NB4 (cell line): ENCODE data around the gene CPNE6.

Source experiments
- DNase-seq: peaks from one replicate; pipeline ENCODE4 v3.0.0; 2010; ENCODE audit warnings: low read depth
- H3K4me3 ChIP-seq: one replicate; pipeline ENCODE4 v1.5.1; 2011; ENCODE audit warnings: mild to moderate bottlenecking, low read depth, low read length, moderate library complexity
- CTCF ChIP-seq: IDR thresholded peaks from one replicate; pipeline ENCODE4 v1.5.1; 2012; ENCODE audit warnings: low read depth, low read length
- MAX ChIP-seq: IDR thresholded peaks from 2 replicates; pipeline ENCODE4 v1.6.1; 2011; ENCODE audit warnings: low read depth, low read length
- MYC ChIP-seq: IDR thresholded peaks from 2 replicates; pipeline ENCODE4 v1.6.1; 2011; ENCODE audit warnings: low read depth, low read length
- POLR2A ChIP-seq: IDR thresholded peaks from 2 replicates; pipeline ENCODE4 v1.6.1; 2011; ENCODE audit warnings: mild to moderate bottlenecking; ENCODE audit not compliant: insufficient read length; ENCODE audit errors: extremely low read depth

The CPNE6 gene

GRCh38 chr14:24083462-24083861, 12.1 kb downstream of the CPNE6 start:
- H3K4me3 ChIP-seq = no peak overlapping the region
- no peak for DNase-seq
- TF ChIP-seq POLR2A (no peak), MAX (no peak), CTCF (no peak), MYC (no peak)

- no peak for DNase-seq
Measured at GRCh38 chr14:24084440-24084839, 13.1 kb downstream of the CPNE6 start.

GRCh38 chr14:24085215-24085614, 13.9 kb downstream of the CPNE6 start:
- TF ChIP-seq POLR2A (no peak), CTCF (no peak), MAX (no peak)
- no peak overlapping the region for H3K4me3 ChIP-seq
- DNase-seq = no peak

More at GRCh38 chr14:24084440-24084839, 13.1 kb downstream of the CPNE6 start:
- no peak for TF ChIP-seq MYC
- no peak for TF ChIP-seq POLR2A
- no peak for TF ChIP-seq CTCF
- no peak for TF ChIP-seq MAX
- no peak overlapping the region for H3K4me3 ChIP-seq

GRCh38 chr14:24086193-24086955, 15.0 kb downstream of the CPNE6 start:
- TF ChIP-seq MYC = no peak
- no peak for TF ChIP-seq MAX
- no peak for DNase-seq
- H3K4me3 ChIP-seq = no peak overlapping the region

GRCh38 chr14:24087004-24087403, 15.6 kb downstream of the CPNE6 start:
- no peak overlapping the region for H3K4me3 ChIP-seq
- no peak for TF ChIP-seq MYC
- TF ChIP-seq POLR2A = no peak
- TF ChIP-seq MAX = no peak
- no peak for TF ChIP-seq CTCF
- no peak for DNase-seq

- DNase-seq = no peak
Measured at GRCh38 chr14:24088095-24088494, 16.7 kb downstream of the CPNE6 start.

More at GRCh38 chr14:24088095-24088494, 16.7 kb downstream of the CPNE6 start:
- no peak for TF ChIP-seq MAX
- no peak for TF ChIP-seq MYC
- TF ChIP-seq CTCF = no peak
- no peak for TF ChIP-seq POLR2A
- H3K4me3 ChIP-seq = no peak overlapping the region
